Upper lobe of left lung (tissue), 6 donors: Measurements from ENCODE around the gene MAP1LC3B. TPM values are rescaled to one million over a fixed set of nuclear protein-coding genes. Genes with fewer than 3 reads are reported as not detected.
A peak's percentile ranks its signal among the peaks of the same experiment; 100 is the strongest.

ENCODE experiments used
- ATAC-seq, 2 donors: fragments of 200-7000 bp; cut with Tn5 transposase; one replicate each; pipeline ENCODE4 v1.9.1; 2022; ENCODE audit warnings: mild to moderate bottlenecking in 2 of 2, moderate library complexity in 2 of 2; ENCODE audit not compliant: low FRiP score in 2 of 2
- DNase-seq, 2 donors: peaks; one replicate each; pipeline ENCODE4 v3.0.0-alpha.2; 2019 to 2020
- H3K27ac ChIP-seq, 4 donors: fragments of 200-600 bp; sonication (generic); one replicate each; pipeline ENCODE4 v1.5.1; 2016 to 2019
- H3K27me3 ChIP-seq, 4 donors: fragments of 200-600 bp; sonication (generic); one replicate each; pipeline ENCODE4 v1.5.1; 2017 to 2019
- H3K36me3 ChIP-seq, 4 donors: fragments of 200-600 bp; sonication (generic); one replicate each; pipeline ENCODE4 v1.5.1; 2016 to 2019
- H3K4me1 ChIP-seq, 4 donors: fragments of 200-600 bp; sonication (generic); one replicate each; pipeline ENCODE4 v1.5.1; 2018 to 2019
- H3K4me3 ChIP-seq, 4 donors: fragments of 200-600 bp; sonication (generic); one replicate each; pipeline ENCODE4 v1.5.1; 2017 to 2019; ENCODE audit warnings: mild to moderate bottlenecking in 2 of 4, moderate library complexity in 1 of 4
- H3K9me3 ChIP-seq, 4 donors: fragments of 200-600 bp; sonication (generic); one replicate each; pipeline ENCODE4 v1.5.1; 2018 to 2019
- EP300 ChIP-seq, 4 donors: sonication (generic); formaldehyde crosslinking; IDR thresholded peaks; one replicate each; pipeline ENCODE4 v1.5.1; 2017; ENCODE audit warnings: antibody characterized with exemption in 4 of 4, control low read depth in 2 of 4
- POLR2A ChIP-seq, 4 donors: fragments of 450-650 bp; IDR thresholded peaks; one replicate each; pipeline ENCODE4 v1.5.1; 2016 to 2017; ENCODE audit warnings: antibody characterized with exemption in 4 of 4, mild to moderate bottlenecking in 2 of 4
- POLR2AphosphoS5 ChIP-seq, 2 donors: sonication (generic); formaldehyde crosslinking; IDR thresholded peaks; one replicate each; pipeline ENCODE4 v1.5.1; 2017; ENCODE audit warnings: antibody characterized with exemption in 2 of 2
- WGBS, 2 donors: methylation state at CpG; one replicate each; pipeline ENCODE4 v1.1.5; 2017 to 2018; 5-methylcytosine and 5-hydroxymethylcytosine counted together
- total RNA-seq, 6 donors: library from RNA; depleted of rRNA in 4 of 6; stranded (reverse); fragments of >200 nt in 4 of 6; gene quantifications; one replicate each; pipeline versions ENCODE4 v1.1.0 to v1.2.1, GENCODE V29; 2016 to 2021
- TF ChIP-seq, protein P1 (sequence below), 6 experiments: fragments of 450-650 bp in 4 of 6; fragments of 200-600 bp in 2 of 6; sonication (generic) in 2 of 6; IDR thresholded peaks; one replicate each; pipeline ENCODE4 v1.5.1; 2016 to 2019; ENCODE audit warnings: antibody characterized with exemption in 6 of 6
- donor health status: DM: no; HTN: no; CAD: no; lungs with moderate emphysema.
- donor health status: DM: no; HTN: yes; CAD: no; lungs with severe emphysema.

MAP1LC3B gene
- total RNA-seq, 6 donors from 2014 or later, result 32.5 to 64.2 (median 54.2) TPM

- H3K27ac ChIP-seq, result peak overlapping the region; percentile 96 to 100 (median 99)
- H3K4me1 ChIP-seq, result peaks cover 39 to 61% (median 47%) of the 10 kb centered on the region in 4 donors
- ATAC-seq, result peak; percentile 44 to 66
- TF ChIP-seq EP300 (IDR thresholded peaks at IDR 0.05) (peak in 2 of 4 donors; percentile 24 to 62), POLR2AphosphoS5 (IDR thresholded peaks at IDR 0.05) (no peak), POLR2A (IDR thresholded peaks at IDR 0.05) (peak in 1 of 4 donors; percentile 66)
- TF ChIP-seq, protein P1, sequence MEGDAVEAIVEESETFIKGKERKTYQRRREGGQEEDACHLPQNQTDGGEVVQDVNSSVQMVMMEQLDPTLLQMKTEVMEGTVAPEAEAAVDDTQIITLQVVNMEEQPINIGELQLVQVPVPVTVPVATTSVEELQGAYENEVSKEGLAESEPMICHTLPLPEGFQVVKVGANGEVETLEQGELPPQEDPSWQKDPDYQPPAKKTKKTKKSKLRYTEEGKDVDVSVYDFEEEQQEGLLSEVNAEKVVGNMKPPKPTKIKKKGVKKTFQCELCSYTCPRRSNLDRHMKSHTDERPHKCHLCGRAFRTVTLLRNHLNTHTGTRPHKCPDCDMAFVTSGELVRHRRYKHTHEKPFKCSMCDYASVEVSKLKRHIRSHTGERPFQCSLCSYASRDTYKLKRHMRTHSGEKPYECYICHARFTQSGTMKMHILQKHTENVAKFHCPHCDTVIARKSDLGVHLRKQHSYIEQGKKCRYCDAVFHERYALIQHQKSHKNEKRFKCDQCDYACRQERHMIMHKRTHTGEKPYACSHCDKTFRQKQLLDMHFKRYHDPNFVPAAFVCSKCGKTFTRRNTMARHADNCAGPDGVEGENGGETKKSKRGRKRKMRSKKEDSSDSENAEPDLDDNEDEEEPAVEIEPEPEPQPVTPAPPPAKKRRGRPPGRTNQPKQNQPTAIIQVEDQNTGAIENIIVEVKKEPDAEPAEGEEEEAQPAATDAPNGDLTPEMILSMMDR (IDR thresholded peaks at IDR 0.05), result peak in 2 of 6 experiments; percentile 16 to 33
- WGBS, 2 donors, result 10 to 23% methylated on average over 17 to 37 of the region's 44 CpGs
- no peaks in the 10 kb centered on the region for H3K27me3 ChIP-seq
- no peaks in the 10 kb centered on the region for H3K9me3 ChIP-seq
- H3K4me3 ChIP-seq, result peak overlapping the region; percentile 61 to 91 (median 78)
- peak; percentile 75 to 94 for DNase-seq
- no peaks in the 10 kb centered on the region for H3K36me3 ChIP-seq
Observed at GRCh38 chr16:87391324-87391949, 699 bp upstream of the MAP1LC3B start.

GRCh38 chr16:87392821-87393679 lies 914 bp downstream of the MAP1LC3B start:
- no peak for ATAC-seq
- peaks cover 27 to 49% (median 35%) of the 10 kb centered on the region in 4 donors for H3K4me1 ChIP-seq
- 2% methylated on average over 19 to 21 of the region's 53 CpGs for WGBS, 2 donors
- peak overlapping the region; percentile 59 to 91 (median 78) for H3K4me3 ChIP-seq
- no peaks in the 10 kb centered on the region for H3K9me3 ChIP-seq
- peak; percentile 60 to 92 for DNase-seq
- TF ChIP-seq EP300 (IDR thresholded peaks at IDR 0.05) (no peak), POLR2AphosphoS5 (IDR thresholded peaks at IDR 0.05) (no peak), POLR2A (IDR thresholded peaks at IDR 0.05) (no peak)
- TF ChIP-seq, protein P1 (IDR thresholded peaks at IDR 0.05), result peak in 2 of 6 experiments; percentile 29 to 35
- no peaks in the 10 kb centered on the region for H3K27me3 ChIP-seq
- no peaks in the 10 kb centered on the region for H3K36me3 ChIP-seq
- peak overlapping the region; percentile 96 to 100 (median 99) for H3K27ac ChIP-seq

DNA sequence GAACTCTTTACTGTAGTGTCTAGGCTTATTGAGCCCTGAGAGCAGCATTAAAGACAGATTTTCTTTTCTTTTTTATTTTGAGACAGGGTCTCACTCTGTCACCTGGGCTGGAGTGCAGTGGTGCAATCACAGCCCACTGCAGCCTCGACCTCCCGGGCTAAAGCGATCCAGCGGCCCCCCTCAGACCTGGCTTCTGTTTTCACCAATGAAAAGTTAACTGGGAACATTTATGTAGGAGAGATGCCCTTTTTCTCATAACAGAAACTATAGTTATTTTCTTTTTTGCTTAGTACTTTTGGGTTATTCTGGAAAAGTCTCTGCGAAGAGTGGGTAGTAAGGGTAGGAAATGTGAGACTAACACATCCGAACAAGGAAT lies 1.5 kb downstream of the MAP1LC3B start:
- peaks cover 0 to 3% (median 1%) of the 10 kb centered on the region in 4 donors for H3K36me3 ChIP-seq
- no peaks in the 10 kb centered on the region for H3K27me3 ChIP-seq
- no peaks in the 10 kb centered on the region for H3K9me3 ChIP-seq
- H3K27ac ChIP-seq, result peak overlapping the region in 3 of 4 donors; percentile 99 to 100 (median 99)
- WGBS, 2 donors, result 80 to 88% methylated on average over 6 of the region's 6 CpGs
- peak overlapping the region in 3 of 4 donors; percentile 75 to 91 (median 82) for H3K4me3 ChIP-seq
- peaks cover 25 to 46% (median 32%) of the 10 kb centered on the region in 4 donors for H3K4me1 ChIP-seq
- TF ChIP-seq POLR2A (IDR thresholded peaks at IDR 0.05) (no peak), EP300 (IDR thresholded peaks at IDR 0.05) (no peak), POLR2AphosphoS5 (IDR thresholded peaks at IDR 0.05) (no peak)
- TF ChIP-seq, protein P1 (IDR thresholded peaks at IDR 0.05), result no peak
- no peak for DNase-seq
- ATAC-seq, result no peak

DNA sequence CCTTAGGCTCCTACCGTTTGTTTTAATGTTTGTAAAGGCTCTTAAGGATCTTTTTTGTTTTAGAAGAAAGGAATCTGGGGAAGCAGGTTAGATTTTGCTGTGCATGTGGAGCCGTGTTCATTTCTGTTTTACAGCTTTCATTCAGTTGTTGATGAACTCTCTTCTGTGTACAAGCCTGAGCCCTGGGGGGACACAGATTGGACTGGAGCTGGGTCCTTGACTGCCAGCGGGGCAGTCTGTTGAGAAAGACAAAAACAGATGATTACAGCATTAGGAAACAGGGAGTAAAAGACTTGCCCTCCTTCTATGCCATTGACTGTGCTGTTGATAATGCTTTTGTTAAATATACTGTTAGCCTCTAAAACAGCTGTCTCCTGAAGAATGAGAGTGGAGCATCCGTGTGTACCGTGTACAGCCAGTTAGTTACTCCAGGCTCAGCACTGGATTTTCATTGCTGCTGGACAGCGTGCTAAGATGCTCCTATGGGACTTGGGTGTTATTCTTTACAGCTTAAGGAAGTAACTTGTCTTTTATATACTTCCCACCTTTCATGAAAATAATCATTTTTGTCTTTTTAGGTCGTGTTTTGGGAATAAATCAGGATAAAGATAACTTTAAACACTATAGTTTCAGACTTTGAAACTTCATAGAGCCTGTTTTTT lies 3.2 kb downstream of the MAP1LC3B start:
- WGBS, 2 donors, result 74 to 75% methylated on average over 7 of the region's 7 CpGs
- DNase-seq (no peak), ATAC-seq (no peak)
- H3K36me3 ChIP-seq, result peaks cover 7 to 19% (median 12%) of the 10 kb centered on the region in 4 donors
- no peaks in the 10 kb centered on the region for H3K9me3 ChIP-seq
- no peak overlapping the region for H3K27ac ChIP-seq
- H3K4me1 ChIP-seq, result peaks cover 17 to 37% (median 27%) of the 10 kb centered on the region in 4 donors
- TF ChIP-seq, protein P1 (IDR thresholded peaks at IDR 0.05), result no peak
- TF ChIP-seq EP300 (IDR thresholded peaks at IDR 0.05), result no peak
- no peak for TF ChIP-seq POLR2A (IDR thresholded peaks at IDR 0.05)
- no peak for TF ChIP-seq POLR2AphosphoS5 (IDR thresholded peaks at IDR 0.05)
- no peaks in the 10 kb centered on the region for H3K27me3 ChIP-seq
- no peak overlapping the region for H3K4me3 ChIP-seq
